Hepatocyte (in vitro differentiated cells): ENCODE results near the gene ME3. TPM values are rescaled to one million over a fixed set of nuclear protein-coding genes. Genes with fewer than 3 reads are reported as not detected.

ENCODE experiments used
- DNase-seq: peaks from one replicate; pipeline ENCODE4 v3.0.0-alpha.2; 2016; ENCODE audit warnings: low spot score
- H2AFZ ChIP-seq: fragments of 200-600 bp; sonication (generic); 2 replicates; pipeline ENCODE4 v1.6.0; 2016; ENCODE audit warnings: antibody characterized with exemption, mild to moderate bottlenecking
- H3K27ac ChIP-seq: fragments of 200-600 bp; sonication (generic); 2 replicates; pipeline ENCODE4 v1.5.1; 2016; ENCODE audit warnings: mild to moderate bottlenecking
- H3K27me3 ChIP-seq: fragments of 200-600 bp; sonication (generic); 2 replicates; pipeline ENCODE4 v1.6.1; 2016
- H3K36me3 ChIP-seq: fragments of 200-600 bp; sonication (generic); replicated peaks from 2 replicates; pipeline ENCODE4 v1.5.1; 2016; ENCODE audit warnings: low read depth; ENCODE audit not compliant: insufficient read depth
- H3K4me1 ChIP-seq: fragments of 200-600 bp; sonication (generic); 2 replicates; pipeline ENCODE4 v1.5.1; 2016; ENCODE audit warnings: mild to moderate bottlenecking, moderate library complexity; ENCODE audit not compliant: insufficient read depth
- H3K4me2 ChIP-seq: fragments of 200-600 bp; sonication (generic); 2 replicates; pipeline ENCODE4 v1.6.0; 2016
- H3K4me3 ChIP-seq: fragments of 200-600 bp; sonication (generic); 2 replicates; pipeline ENCODE4 v1.5.1; 2016; ENCODE audit warnings: mild to moderate bottlenecking
- H3K79me2 ChIP-seq: fragments of 200-600 bp; sonication (generic); 2 replicates; pipeline ENCODE4 v1.6.0; 2017; ENCODE audit warnings: mild to moderate bottlenecking
- H3K9me2 ChIP-seq: fragments of 200-600 bp; sonication (generic); replicated peaks from 2 replicates; pipeline ENCODE4 v1.6.0; 2017; ENCODE audit warnings: mild to moderate bottlenecking; ENCODE audit not compliant: insufficient read depth
- H3K9me3 ChIP-seq: fragments of 200-600 bp; sonication (generic); 2 replicates; pipeline ENCODE4 v1.5.1; 2016; ENCODE audit warnings: low read depth, mild to moderate bottlenecking
- H4K20me1 ChIP-seq: fragments of 200-600 bp; sonication (generic); 2 replicates; pipeline ENCODE4 v1.6.0; 2016; ENCODE audit warnings: mild to moderate bottlenecking; ENCODE audit not compliant: insufficient read depth, poor library complexity, severe bottlenecking
- CTCF ChIP-seq: fragments of 200-600 bp; sonication (generic); IDR thresholded peaks from 2 replicates; pipeline ENCODE4 v1.5.1; 2016; ENCODE audit warnings: antibody characterized with exemption, mild to moderate bottlenecking; ENCODE audit not compliant: poor library complexity
- EZH2 ChIP-seq: fragments of 200-600 bp; sonication (generic); IDR thresholded peaks from 2 replicates; pipeline ENCODE4 v1.6.1; 2016; ENCODE audit warnings: antibody characterized with exemption, mild to moderate bottlenecking, borderline replicate concordance
- EZH2phosphoT487 ChIP-seq: fragments of 200-600 bp; sonication (generic); IDR thresholded peaks from one replicate; pipeline ENCODE4 v1.6.1; 2018; ENCODE audit warnings: antibody characterized with exemption, mild to moderate bottlenecking, low read depth, moderate library complexity; ENCODE audit not compliant: unreplicated experiment, severe bottlenecking
- WGBS: methylation state at CpG from one replicate; pipeline ENCODE4 v1.1.6; 2016; ENCODE audit warnings: low lambda C conversion rate; ENCODE audit errors: missing lambda C conversion rate; 5-methylcytosine and 5-hydroxymethylcytosine counted together
- polyA plus RNA-seq: library from polyadenylated mRNA; unstranded; fragments of >200 nt; fragmentation: Nextera tagmentation; extraction: Ambion mirVana; gene quantifications from 2 replicates; pipeline ENCODE4 v1.2.1, GENCODE V29; 2016
- total RNA-seq: library from RNA; depleted of rRNA; stranded (reverse); fragments of >200 nt; gene quantifications from 2 replicates; pipeline ENCODE4 v1.2.3, GENCODE V29; 2014

The ME3 gene
- total and polyA plus RNA-seq, 2 experiments from 2014 or later: 10.3 to 16.1 TPM

- Histone ChIP-seq H3K27ac (no peak overlapping the region), H3K9me3 (no peaks in the 10 kb centered on the region), H4K20me1 (no peaks in the 10 kb centered on the region), H3K4me1 (no peaks in the 10 kb centered on the region), H3K4me3 (no peak overlapping the region), H3K79me2 (no peaks in the 10 kb centered on the region), H3K27me3 (no peaks in the 10 kb centered on the region), H3K4me2 (no peak overlapping the region), H3K36me3 (no peaks in the 10 kb centered on the region), H2AFZ (no peak overlapping the region), H3K9me2 (peaks cover 2% of the 10 kb centered on the region)
- no peak for DNase-seq
- 96% methylated on average over 2 of the region's 2 CpGs for WGBS
- TF ChIP-seq CTCF: no peak
- TF ChIP-seq EZH2phosphoT487: no peak
- TF ChIP-seq EZH2: no peak
Measured at GRCh38 chr11:86644291-86644690, 28.1 kb downstream of the ME3 start.

- no peaks in the 10 kb centered on the region for H3K36me3 ChIP-seq
- 91% methylated on average over 1 of the region's 1 CpG for WGBS
Measured at GRCh38 chr11:86641537-86642261, 30.7 kb downstream of the ME3 start.

GRCh38 chr11:86639137-86639536 lies 33.3 kb downstream of the ME3 start:
- 78% methylated on average over 1 of the region's 1 CpG for WGBS
- no peaks in the 10 kb centered on the region for H3K79me2 ChIP-seq
- no peak for DNase-seq
- H2AFZ ChIP-seq: no peak overlapping the region
- no peaks in the 10 kb centered on the region for H3K27me3 ChIP-seq
- no peaks in the 10 kb centered on the region for H4K20me1 ChIP-seq
- H3K4me1 ChIP-seq: no peaks in the 10 kb centered on the region
- no peaks in the 10 kb centered on the region for H3K36me3 ChIP-seq
- no peak overlapping the region for H3K4me2 ChIP-seq
- TF ChIP-seq EZH2 (no peak), CTCF (no peak), EZH2phosphoT487 (no peak)
- H3K9me3 ChIP-seq: no peaks in the 10 kb centered on the region
- H3K4me3 ChIP-seq: no peak overlapping the region
- H3K9me2 ChIP-seq: peaks cover 2% of the 10 kb centered on the region
- peak overlapping the region; percentile 26 for H3K27ac ChIP-seq

More at GRCh38 chr11:86641537-86642261, 30.7 kb downstream of the ME3 start:
- Histone ChIP-seq H4K20me1 (no peaks in the 10 kb centered on the region), H3K27ac (no peak overlapping the region), H3K9me2 (peaks cover 2% of the 10 kb centered on the region), H3K79me2 (no peaks in the 10 kb centered on the region), H2AFZ (no peak overlapping the region), H3K27me3 (no peaks in the 10 kb centered on the region), H3K9me3 (no peaks in the 10 kb centered on the region), H3K4me3 (no peak overlapping the region), H3K4me2 (no peak overlapping the region), H3K4me1 (no peaks in the 10 kb centered on the region)
- DNase-seq: no peak
- TF ChIP-seq CTCF: no peak
- TF ChIP-seq EZH2phosphoT487: no peak
- TF ChIP-seq EZH2: no peak
